Measurements from ENCODE around the gene CYBC1. TPM values are rescaled to one million over a fixed set of nuclear protein-coding genes. Genes with fewer than 3 reads are reported as not detected.
A peak's percentile ranks its signal among the peaks of the same experiment; 100 is the strongest.

The CYBC1 gene
- total and polyA plus RNA-seq, 2 of the 8 experiments (the other 6 are each of a cell fraction or from before 2014, with no cell fraction given): 74.6 to 81.4 TPM

- Histone ChIP-seq H3K18ac (ENCODE audit: extremely low read depth, low read length) (no peak overlapping the region), H3K4ac (replicated peaks; ENCODE audit: insufficient read length, low read depth, low read length) (no peak overlapping the region), H2BK20ac (ENCODE audit: low read length) (no peak overlapping the region), H3K9me3 (ENCODE audit: insufficient read depth in 2 of 2, low read depth in 1 of 2, low read length in 1 of 2) (no peaks in the 10 kb centered on the region), H3K23ac (ENCODE audit: insufficient read length) (no peak overlapping the region), H3K36me3 (ENCODE audit: control insufficient read depth in 2 of 4, insufficient read depth in 4 of 4, low read length in 3 of 4) (peaks cover 3 to 22% (median 15%) of the 10 kb centered on the region in 4 experiments; a peak in 6 of 8 replicates), H3K4me3 (ENCODE audit: extremely low read depth in 1 of 4, insufficient read depth in 2 of 4, low read depth in 3 of 4, low read length in 4 of 4) (no peak overlapping the region), H4K20me1 (replicated peaks in 1 of 2; ENCODE audit: control insufficient read depth in 1 of 2, insufficient read depth in 2 of 2, low read length in 2 of 2) (peaks cover 0 to 1% of the 10 kb centered on the region in 2 experiments), H3K4me1 (replicated peaks in 1 of 4; ENCODE audit: control insufficient read depth in 3 of 4, insufficient read depth in 4 of 4, low read length in 3 of 4) (peaks cover 0 to 6% (median 2%) of the 10 kb centered on the region in 4 experiments; a peak in 6 of 7 replicates), H3K79me2 (ENCODE audit: control insufficient read depth in 1 of 2, insufficient read depth in 2 of 2, low read length in 2 of 2) (no peaks in the 10 kb centered on the region), H3K27me3 (replicated peaks in 1 of 4; ENCODE audit: control insufficient read depth in 3 of 4, extremely low read depth in 1 of 4, insufficient read depth in 3 of 4, low read length in 3 of 4) (peaks cover 0 to 3% (median 0%) of the 10 kb centered on the region in 4 experiments; a peak in 1 of 7 replicates), H2AK5ac (ENCODE audit: low read depth, low read length) (no peak overlapping the region), H4K91ac (replicated peaks; ENCODE audit: insufficient read length, low read length) (peak overlapping the region; percentile 68), H3K4me2 (ENCODE audit: insufficient read depth in 1 of 2, low read depth in 2 of 2, low read length in 2 of 2) (no peak overlapping the region), H2BK12ac (ENCODE audit: low read depth, low read length) (no peak overlapping the region), H3K27ac (ENCODE audit: low read depth, low read length) (no peak overlapping the region), H3K56ac (replicated peaks; ENCODE audit: insufficient read length, low read depth, low read length) (no peak overlapping the region), H3K23me2 (ENCODE audit: low read depth, low read length) (no peaks in the 10 kb centered on the region), H2BK5ac (ENCODE audit: low read depth, low read length) (peak overlapping the region; percentile 75; the same call in 1 of the 2 replicates), H2BK15ac (ENCODE audit: low read length) (no peak overlapping the region), H4K5ac (ENCODE audit: insufficient read length, low read depth, low read length) (no peak overlapping the region), H3K14ac (ENCODE audit: insufficient read length) (no peak overlapping the region), H2AFZ (ENCODE audit: low read length) (no peak overlapping the region), H3K79me1 (ENCODE audit: low read depth, low read length) (no peaks in the 10 kb centered on the region), H4K8ac (ENCODE audit: extremely low read depth, insufficient read depth, low read length) (peak overlapping the region; percentile 9), H3K9ac (replicated peaks in 1 of 4; ENCODE audit: extremely low read depth in 1 of 4, low read depth in 3 of 4, low read length in 3 of 4) (no peak overlapping the region), H2BK120ac (replicated peaks; ENCODE audit: low read depth, low read length) (no peak overlapping the region)
- no peak for FAIRE-seq
- ChIA-PET CTCF (ENCODE audit: partially characterized antibody) (interaction anchor here (3.7 kb wide), 1 partner anchor 63 kb away, joined by 20 read pairs; no protein-coding TSS in a partner anchor), POLR2A (ENCODE audit: partially characterized antibody) (interaction anchor here (1.0 to 2.1 kb wide), 2 partner anchors 10 to 91 kb away, joined by 4 to 7 read pairs; no protein-coding TSS in a partner anchor)
- WGBS, 2 experiments (ENCODE audit: extremely low coverage in 1 of 2, insufficient coverage in 1 of 2, insufficient read length in 1 of 2, insufficient replicate concordance in 2 of 2, low coverage in 1 of 2, low lambda C conversion rate in 2 of 2, missing lambda C conversion rate in 1 of 2): 94% methylated on average over 25 of the region's 25 CpGs; no CpG with 5 or more reads in 1 of the 2 experiments
- no peak for DNase-seq (ENCODE audit: low read depth in 1 of 2, low spot score in 2 of 2)
- no peak for TF ChIP-seq ATF3 (IDR thresholded peaks at IDR 0.05; ENCODE audit: insufficient read depth, low read depth, low read length)
- TF ChIP-seq POLR2A (IDR thresholded peaks at IDR 0.05; ENCODE audit: control extremely low read depth in 1 of 2, low read depth in 2 of 2, low read length in 2 of 2): no peak
- no peak for TF ChIP-seq EP300 (IDR thresholded peaks at IDR 0.05; ENCODE audit: borderline replicate concordance in 1 of 2, low read depth in 2 of 2, low read length in 2 of 2)
- no peak for TF ChIP-seq SIN3A (conservative IDR thresholded peaks at IDR 0.05 in 1 of 2, IDR thresholded peaks at IDR 0.05 in 1 of 2; ENCODE audit: low read depth in 1 of 2, low read length in 2 of 2)
- TF ChIP-seq POU5F1 (IDR thresholded peaks at IDR 0.05; ENCODE audit: low read depth, low read length): no peak
- TF ChIP-seq POLR2AphosphoS5 (IDR thresholded peaks at IDR 0.05; ENCODE audit: low read depth, low read length): no peak
- TF ChIP-seq CTCF (IDR thresholded peaks at IDR 0.05; ENCODE audit: control extremely low read depth in 1 of 3, insufficient read depth in 1 of 3, low read depth in 1 of 3, low read length in 3 of 3): no peak
- no peak for TF ChIP-seq SAP30 (IDR thresholded peaks at IDR 0.05; ENCODE audit: insufficient read depth, insufficient replicate concordance, low read length)
- TF ChIP-seq ASH2L (IDR thresholded peaks at IDR 0.05; ENCODE audit: low read length): no peak
Observed at GRCh38 chr17:82490512-82491195, 40.1 kb upstream of the CYBC1 start.

Data from H1 (cell line).